GM12874 (cell line): Measurements from ENCODE around the gene LENEP.

Experiments used
- CTCF ChIP-seq: IDR thresholded peaks from 2 replicates; pipeline ENCODE4 v1.5.1; 2011; ENCODE audit warnings: low read depth, mild to moderate bottlenecking, control low read depth, low read length, moderate library complexity; ENCODE audit not compliant: insufficient read depth

The LENEP gene

GRCh38 chr1:154999571-155000410, 6.4 kb downstream of the LENEP start:
- TF ChIP-seq CTCF: no peak

GRCh38 chr1:155000411-155000725, 7.0 kb downstream of the LENEP start:
- no peak for TF ChIP-seq CTCF

- TF ChIP-seq CTCF: no peak
These were observed 7.5 kb downstream of the LENEP start for GRCh38 chr1:155000726-155001424.

- no peak for TF ChIP-seq CTCF
These were observed 8.0 kb downstream of the LENEP start for GRCh38 chr1:155001425-155001674.

GRCh38 chr1:155001675-155002463, 8.5 kb downstream of the LENEP start:
- peak; percentile 60 for TF ChIP-seq CTCF

- no peak for TF ChIP-seq CTCF
These were observed 9.3 kb downstream of the LENEP start, which contains the start of gene ZBTB7B for GRCh38 chr1:155002464-155003226. ZBTB7B (plus strand) TSS chr1:155002802; CDS start chr1:155014661, 11,859 bp downstream.
